ENCODE results near the gene SPDEF. TPM values are rescaled to one million over a fixed set of nuclear protein-coding genes. Genes with fewer than 3 reads are reported as not detected.

The SPDEF gene
- polyA plus RNA-seq, 2 of the 4 experiments (the other 2 are of a cell fraction): 4.3 to 5.4 TPM

DNA sequence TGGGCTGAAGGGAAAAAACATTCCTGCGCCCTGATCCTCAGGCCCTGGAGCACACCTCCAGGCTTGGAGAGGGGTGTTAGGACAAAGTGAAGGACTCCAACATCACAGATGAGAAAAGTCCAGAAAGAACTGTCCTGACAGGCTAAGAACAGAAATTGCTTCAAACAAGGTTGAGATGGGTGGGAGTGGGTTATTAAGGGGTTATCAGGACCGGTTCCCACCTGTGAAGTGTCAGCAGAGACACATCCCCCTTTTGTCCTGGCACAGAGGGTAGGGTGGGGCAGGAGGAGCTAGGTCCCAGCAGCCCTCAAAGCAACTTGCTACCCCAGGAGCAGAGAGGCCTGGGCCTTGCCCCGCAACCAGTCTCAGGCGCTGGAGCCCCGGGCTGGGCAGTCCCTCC is 3.5 kb downstream of the SPDEF start (continued):
- TF ChIP-seq HOXA7 (CRISPR knock-in tag; IDR thresholded peaks at IDR 0.05) (no peak), MAZ (IDR thresholded peaks at IDR 0.05; ENCODE audit: borderline replicate concordance, low read depth, low read length) (no peak), CHD2 (IDR thresholded peaks at IDR 0.05; ENCODE audit: low read length, partially characterized antibody) (no peak), RNF2 (IDR thresholded peaks at IDR 0.05; ENCODE audit: borderline replicate concordance, low read depth) (no peak), TP53 (CRISPR knock-in tag; IDR thresholded peaks at IDR 0.05) (no peak), HOXB13 (CRISPR knock-in tag; IDR thresholded peaks at IDR 0.05; ENCODE audit: low read depth) (no peak)
- TF ChIP-seq, protein P1, sequence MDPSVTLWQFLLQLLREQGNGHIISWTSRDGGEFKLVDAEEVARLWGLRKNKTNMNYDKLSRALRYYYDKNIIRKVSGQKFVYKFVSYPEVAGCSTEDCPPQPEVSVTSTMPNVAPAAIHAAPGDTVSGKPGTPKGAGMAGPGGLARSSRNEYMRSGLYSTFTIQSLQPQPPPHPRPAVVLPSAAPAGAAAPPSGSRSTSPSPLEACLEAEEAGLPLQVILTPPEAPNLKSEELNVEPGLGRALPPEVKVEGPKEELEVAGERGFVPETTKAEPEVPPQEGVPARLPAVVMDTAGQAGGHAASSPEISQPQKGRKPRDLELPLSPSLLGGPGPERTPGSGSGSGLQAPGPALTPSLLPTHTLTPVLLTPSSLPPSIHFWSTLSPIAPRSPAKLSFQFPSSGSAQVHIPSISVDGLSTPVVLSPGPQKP (IDR thresholded peaks at IDR 0.05; ENCODE audit: low read depth, low read length): no peak
- TF ChIP-seq, protein P2, sequence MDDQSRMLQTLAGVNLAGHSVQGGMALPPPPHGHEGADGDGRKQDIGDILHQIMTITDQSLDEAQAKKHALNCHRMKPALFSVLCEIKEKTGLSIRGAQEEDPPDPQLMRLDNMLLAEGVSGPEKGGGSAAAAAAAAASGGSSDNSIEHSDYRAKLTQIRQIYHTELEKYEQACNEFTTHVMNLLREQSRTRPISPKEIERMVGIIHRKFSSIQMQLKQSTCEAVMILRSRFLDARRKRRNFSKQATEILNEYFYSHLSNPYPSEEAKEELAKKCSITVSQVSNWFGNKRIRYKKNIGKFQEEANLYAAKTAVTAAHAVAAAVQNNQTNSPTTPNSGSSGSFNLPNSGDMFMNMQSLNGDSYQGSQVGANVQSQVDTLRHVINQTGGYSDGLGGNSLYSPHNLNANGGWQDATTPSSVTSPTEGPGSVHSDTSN (IDR thresholded peaks at IDR 0.05): no peak

DNA sequence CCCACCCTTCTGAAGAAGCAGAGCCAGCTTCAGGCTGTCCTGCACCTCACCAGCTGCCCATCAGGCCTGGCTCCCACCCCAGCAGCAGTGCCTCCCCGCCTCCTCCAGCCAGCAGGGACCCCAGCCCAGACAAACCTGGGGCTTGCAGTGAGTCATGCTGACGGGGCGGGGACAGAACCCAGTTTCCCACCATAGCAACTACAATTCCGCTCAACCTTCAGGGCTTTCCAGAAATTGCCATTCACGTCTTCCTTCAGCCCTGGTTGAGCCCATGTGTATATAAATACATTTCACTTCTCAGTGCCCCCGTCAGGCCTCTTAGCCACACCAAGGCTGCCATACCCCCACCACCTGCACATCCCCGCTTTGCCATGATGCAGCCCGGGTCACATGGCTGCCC is 4.4 kb downstream of the SPDEF start:
- Histone ChIP-seq H3K27ac (peak overlapping the region in 1 of 2 experiments; percentile 93; a peak in 3 of 6 replicates), H3K4me1 (peaks cover 73% of the 10 kb centered on the region), H3K9me3 (no peaks in the 10 kb centered on the region), H3K4me2 (no peak overlapping the region), H3K4me3 (no peak overlapping the region)
- WGBS (ENCODE audit: missing lambda C conversion rate): 90% methylated on average over 8 of the region's 8 CpGs
- ChIA-PET CTCF (no interaction called here), POLR2A (no interaction called here)
- no peak for FAIRE-seq
- TF ChIP-seq RCOR1 (IDR thresholded peaks at IDR 0.05; ENCODE audit: low read depth, low read length) (no peak), EHMT2 (IDR thresholded peaks at IDR 0.05; ENCODE audit: low read depth) (no peak), ESRRA (IDR thresholded peaks at IDR 0.05; ENCODE audit: borderline replicate concordance, low read length) (no peak), GATA3 (IDR thresholded peaks at IDR 0.05; ENCODE audit: borderline replicate concordance) (no peak)
- TF ChIP-seq, protein P3, sequence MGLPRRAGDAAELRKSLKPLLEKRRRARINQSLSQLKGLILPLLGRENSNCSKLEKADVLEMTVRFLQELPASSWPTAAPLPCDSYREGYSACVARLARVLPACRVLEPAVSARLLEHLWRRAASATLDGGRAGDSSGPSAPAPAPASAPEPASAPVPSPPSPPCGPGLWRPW (IDR thresholded peaks at IDR 0.05): no peak
- TF ChIP-seq, protein P4, sequence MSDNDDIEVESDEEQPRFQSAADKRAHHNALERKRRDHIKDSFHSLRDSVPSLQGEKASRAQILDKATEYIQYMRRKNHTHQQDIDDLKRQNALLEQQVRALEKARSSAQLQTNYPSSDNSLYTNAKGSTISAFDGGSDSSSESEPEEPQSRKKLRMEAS (IDR thresholded peaks at IDR 0.05): no peak
- TF ChIP-seq, protein P5, sequence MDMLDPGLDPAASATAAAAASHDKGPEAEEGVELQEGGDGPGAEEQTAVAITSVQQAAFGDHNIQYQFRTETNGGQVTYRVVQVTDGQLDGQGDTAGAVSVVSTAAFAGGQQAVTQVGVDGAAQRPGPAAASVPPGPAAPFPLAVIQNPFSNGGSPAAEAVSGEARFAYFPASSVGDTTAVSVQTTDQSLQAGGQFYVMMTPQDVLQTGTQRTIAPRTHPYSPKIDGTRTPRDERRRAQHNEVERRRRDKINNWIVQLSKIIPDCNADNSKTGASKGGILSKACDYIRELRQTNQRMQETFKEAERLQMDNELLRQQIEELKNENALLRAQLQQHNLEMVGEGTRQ (IDR thresholded peaks at IDR 0.05): no peak
- no peak for DNase-seq (ENCODE audit: low read depth in 1 of 2, low spot score in 1 of 2)
- ATAC-seq: no peak

DNA sequence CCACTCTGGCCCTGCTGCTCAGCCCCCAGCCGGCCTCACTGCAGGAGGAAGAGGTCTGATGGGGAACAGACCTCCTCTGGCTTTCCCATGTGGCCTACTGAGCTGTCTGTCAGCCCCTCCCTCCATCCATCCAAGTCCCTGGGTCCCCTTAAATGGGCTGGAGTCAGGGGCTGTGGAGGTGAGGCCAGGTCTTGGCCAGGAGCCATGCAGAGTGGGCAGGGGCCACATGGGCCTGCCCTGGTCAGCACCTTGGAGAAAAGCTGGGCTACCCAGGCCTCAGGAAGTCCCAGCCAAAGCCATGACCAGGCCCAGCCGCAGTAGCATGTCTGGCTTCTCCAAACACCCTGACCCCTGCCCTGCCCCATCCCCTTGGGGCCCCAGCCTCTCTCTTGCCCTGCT is 6.3 kb downstream of the SPDEF start:
- H3K4me2 ChIP-seq: no peak overlapping the region
- FAIRE-seq (no peak), DNase-seq (ENCODE audit: low read depth in 1 of 2, low spot score in 1 of 2) (no peak), ATAC-seq (no peak)
- H3K27ac ChIP-seq: peak overlapping the region; percentile 74 to 93
- ChIA-PET POLR2A (no interaction called here), CTCF (interaction anchor here (0.6 to 1.4 kb wide), 3 partner anchors 9 to 396 kb away, joined by 3 read pairs; no protein-coding TSS in a partner anchor)
- no peak overlapping the region for H3K4me3 ChIP-seq
- TF ChIP-seq POLR2A (IDR thresholded peaks at IDR 0.05; ENCODE audit: low read length) (no peak), NFE2L2 (conservative IDR thresholded peaks at IDR 0.05; ENCODE audit: low read length) (no peak), JUNB (IDR thresholded peaks at IDR 0.05) (no peak), ESRRA (IDR thresholded peaks at IDR 0.05; ENCODE audit: borderline replicate concordance, low read length) (no peak), MAFK (IDR thresholded peaks at IDR 0.05; ENCODE audit: partially characterized antibody) (no peak), FOSB (CRISPR knock-in tag; IDR thresholded peaks at IDR 0.05) (no peak), MYC (IDR thresholded peaks at IDR 0.05; ENCODE audit: borderline replicate concordance, low read length) (no peak)
- TF ChIP-seq, protein P1 (IDR thresholded peaks at IDR 0.05; ENCODE audit: low read depth, low read length): no peak
- TF ChIP-seq, protein P6, sequence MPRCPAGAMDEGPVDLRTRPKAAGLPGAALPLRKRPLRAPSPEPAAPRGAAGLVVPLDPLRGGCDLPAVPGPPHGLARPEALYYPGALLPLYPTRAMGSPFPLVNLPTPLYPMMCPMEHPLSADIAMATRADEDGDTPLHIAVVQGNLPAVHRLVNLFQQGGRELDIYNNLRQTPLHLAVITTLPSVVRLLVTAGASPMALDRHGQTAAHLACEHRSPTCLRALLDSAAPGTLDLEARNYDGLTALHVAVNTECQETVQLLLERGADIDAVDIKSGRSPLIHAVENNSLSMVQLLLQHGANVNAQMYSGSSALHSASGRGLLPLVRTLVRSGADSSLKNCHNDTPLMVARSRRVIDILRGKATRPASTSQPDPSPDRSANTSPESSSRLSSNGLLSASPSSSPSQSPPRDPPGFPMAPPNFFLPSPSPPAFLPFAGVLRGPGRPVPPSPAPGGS (IDR thresholded peaks at IDR 0.05): no peak
- TF ChIP-seq, protein P7, sequence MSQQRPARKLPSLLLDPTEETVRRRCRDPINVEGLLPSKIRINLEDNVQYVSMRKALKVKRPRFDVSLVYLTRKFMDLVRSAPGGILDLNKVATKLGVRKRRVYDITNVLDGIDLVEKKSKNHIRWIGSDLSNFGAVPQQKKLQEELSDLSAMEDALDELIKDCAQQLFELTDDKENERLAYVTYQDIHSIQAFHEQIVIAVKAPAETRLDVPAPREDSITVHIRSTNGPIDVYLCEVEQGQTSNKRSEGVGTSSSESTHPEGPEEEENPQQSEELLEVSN (IDR thresholded peaks at IDR 0.05; ENCODE audit: borderline replicate concordance, low read depth): no peak
- TF ChIP-seq, protein P8, sequence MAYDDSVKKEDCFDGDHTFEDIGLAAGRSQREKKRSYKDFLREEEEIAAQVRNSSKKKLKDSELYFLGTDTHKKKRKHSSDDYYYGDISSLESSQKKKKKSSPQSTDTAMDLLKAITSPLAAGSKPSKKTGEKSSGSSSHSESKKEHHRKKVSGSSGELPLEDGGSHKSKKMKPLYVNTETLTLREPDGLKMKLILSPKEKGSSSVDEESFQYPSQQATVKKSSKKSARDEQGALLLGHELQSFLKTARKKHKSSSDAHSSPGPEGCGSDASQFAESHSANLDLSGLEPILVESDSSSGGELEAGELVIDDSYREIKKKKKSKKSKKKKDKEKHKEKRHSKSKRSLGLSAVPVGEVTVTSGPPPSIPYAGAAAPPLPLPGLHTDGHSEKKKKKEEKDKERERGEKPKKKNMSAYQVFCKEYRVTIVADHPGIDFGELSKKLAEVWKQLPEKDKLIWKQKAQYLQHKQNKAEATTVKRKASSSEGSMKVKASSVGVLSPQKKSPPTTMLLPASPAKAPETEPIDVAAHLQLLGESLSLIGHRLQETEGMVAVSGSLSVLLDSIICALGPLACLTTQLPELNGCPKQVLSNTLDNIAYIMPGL (CRISPR knock-in tag; IDR thresholded peaks at IDR 0.05; ENCODE audit: borderline replicate concordance): no peak
- 83% methylated on average over 1 of the region's 2 CpGs for WGBS (ENCODE audit: missing lambda C conversion rate)
- H3K4me1 ChIP-seq: peaks cover 73% of the 10 kb centered on the region
- no peaks in the 10 kb centered on the region for H3K9me3 ChIP-seq

Data from A549 (cell line).